GM18858 (cell line): ENCODE measurements around the gene ARHGEF7.

ENCODE experiments used
- ATAC-seq: cut with Tn5 transposase; IDR thresholded peaks from one replicate; pipeline ENCODE4 v1.9.1; 2021; ENCODE audit not compliant: unreplicated experiment

The ARHGEF7 gene

DNA sequence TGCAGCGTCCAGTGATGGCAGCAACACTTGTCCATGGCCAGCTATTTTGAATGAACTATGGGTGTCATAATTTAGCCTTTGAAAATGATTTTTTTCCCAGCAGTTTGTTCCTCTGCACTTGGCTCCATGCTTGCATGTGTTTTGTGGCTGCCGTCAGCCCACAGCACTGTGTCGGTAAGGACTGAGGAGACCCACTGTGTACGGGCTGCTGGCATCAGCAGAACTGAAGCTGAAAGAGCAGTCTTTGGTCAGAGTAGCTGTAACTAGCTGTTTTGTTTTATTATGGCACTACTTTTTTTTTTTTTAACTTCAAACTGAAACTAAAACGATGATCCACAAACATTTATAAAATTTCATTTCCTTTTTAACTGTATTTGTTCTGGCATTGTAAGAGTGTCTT is 155.0 kb downstream of the ARHGEF7 start:
- no peak for ATAC-seq

DNA sequence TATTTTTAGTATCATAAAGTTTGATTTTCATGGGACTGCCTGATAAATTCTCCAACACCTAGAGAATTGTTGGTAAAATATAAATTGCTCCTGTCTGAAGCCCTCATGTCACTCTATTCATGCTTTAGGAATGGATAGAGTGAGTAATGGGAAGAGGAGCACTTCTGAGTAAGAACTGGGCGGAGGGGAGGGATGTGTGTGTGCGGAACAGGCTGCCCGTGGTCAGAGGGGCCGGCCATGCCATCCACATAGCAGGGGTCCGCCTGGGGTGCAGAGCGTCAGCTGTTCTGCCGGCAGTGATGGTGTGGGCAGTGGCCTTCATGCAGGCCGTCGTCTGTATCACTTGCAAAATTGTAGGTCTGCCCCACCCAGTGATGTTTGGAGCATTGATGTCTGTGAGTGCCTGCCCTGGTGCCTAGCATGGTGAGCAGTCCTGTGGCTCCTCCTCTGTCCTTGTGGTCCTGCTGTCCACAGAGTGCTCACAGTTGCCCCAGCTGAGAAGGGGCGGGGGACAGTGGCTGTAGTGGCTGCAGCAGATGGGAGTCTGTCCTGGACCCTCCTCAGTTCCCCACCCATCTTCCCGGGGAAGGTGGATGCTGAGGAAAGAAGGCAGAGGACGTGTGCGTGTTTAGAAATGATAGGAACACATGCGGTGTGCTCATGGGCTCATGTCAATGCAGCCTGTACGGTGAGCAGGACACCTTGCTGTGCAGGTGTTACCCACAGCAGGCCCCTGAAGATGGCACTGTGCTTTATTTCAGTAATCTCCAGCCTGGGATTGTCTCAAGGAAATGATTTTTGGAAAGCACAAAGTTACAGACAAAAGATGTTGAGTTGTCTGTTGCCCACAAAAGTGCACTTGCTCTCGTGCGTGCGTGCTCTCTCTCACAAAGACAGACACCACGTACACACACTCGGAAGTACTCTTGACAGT is 155.9 kb downstream of the ARHGEF7 start:
- no peak for ATAC-seq

DNA sequence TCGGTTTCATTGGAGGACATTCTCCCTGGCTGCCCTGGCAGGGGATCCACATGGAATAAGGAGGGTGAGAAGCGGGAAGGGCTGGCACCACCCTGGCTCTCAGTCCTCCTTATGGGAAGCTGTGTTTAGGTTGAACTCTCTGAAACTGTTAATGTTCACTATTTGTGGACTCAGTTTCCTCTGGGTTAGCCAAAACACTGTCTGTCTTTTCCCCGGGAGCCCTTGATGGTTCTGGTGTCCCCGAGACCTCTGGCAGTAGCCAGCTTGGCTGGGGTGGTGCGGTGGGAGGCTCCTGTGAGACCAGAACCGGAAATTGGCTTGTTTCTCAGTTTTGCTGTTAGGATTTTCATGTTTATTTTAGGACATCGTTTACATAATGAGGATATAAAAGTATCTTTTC is 157.0 kb downstream of the ARHGEF7 start:
- ATAC-seq, result no peak

DNA sequence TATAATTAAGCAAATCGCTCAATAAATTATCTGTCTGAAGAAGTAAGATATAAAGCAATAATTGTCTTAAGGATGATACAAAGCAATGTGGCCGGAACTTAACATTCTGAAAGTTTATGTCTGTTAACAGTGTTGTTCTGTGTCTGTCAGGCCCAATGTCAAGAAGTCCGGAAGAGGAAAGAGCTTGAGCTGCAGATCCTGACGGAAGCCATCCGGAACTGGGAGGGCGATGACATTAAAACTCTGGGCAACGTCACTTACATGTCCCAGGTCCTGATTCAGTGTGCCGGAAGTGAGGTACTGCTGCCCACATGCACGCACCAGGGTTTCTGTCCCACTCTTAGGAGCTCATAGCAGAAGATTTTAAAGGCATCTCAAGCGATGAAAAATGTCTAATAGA is 160.3 kb downstream of the ARHGEF7 start:
- ATAC-seq, result no peak

DNA sequence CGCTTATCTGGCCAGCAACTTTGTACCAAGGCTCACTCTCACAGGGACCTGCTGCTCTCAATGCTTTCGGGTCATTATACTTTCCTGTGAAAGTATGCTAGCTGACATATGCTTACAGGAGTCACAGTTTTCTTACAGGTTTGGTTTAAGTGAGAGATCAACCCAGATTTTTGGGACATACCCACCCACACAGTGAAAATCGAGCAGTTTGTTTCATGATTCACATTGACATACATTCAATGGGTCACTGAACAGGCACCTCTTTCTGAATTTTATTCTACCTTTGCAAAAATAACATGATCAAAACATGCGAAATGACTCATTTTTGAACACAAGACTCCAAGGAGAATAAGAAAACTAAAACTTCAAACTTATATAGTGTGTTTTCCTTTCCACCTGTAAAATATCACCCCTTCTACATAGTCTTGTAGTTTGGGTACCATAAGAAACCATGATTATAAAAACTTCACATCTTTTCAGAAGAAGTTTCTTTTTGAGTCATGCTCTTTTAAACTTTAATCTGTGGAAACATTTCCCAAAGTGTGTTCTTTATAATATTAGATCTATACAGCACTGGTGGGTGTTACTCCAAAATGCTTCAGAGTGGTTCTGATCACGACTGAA is 161.0 kb downstream of the ARHGEF7 start:
- no peak for ATAC-seq

DNA sequence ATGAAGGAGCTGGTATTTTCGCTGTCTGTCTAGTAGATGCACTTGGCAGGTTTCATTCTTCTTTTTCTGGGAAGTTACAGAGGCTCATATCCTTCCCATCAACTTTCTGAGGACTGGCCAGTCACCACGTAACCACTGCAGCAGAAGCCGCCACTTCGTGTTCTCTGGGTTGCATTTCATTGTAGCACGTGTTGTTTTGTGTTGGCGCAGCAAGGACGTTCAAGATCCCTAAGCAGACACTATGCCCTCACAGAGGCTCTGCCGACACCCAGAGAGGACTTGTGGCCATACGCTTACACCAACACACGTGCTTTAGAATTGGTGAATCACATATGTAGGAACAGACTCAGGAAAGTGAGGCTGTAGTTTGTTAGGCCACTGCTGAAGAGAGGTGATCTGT is 163.1 kb downstream of the ARHGEF7 start:
- ATAC-seq, result no peak

DNA sequence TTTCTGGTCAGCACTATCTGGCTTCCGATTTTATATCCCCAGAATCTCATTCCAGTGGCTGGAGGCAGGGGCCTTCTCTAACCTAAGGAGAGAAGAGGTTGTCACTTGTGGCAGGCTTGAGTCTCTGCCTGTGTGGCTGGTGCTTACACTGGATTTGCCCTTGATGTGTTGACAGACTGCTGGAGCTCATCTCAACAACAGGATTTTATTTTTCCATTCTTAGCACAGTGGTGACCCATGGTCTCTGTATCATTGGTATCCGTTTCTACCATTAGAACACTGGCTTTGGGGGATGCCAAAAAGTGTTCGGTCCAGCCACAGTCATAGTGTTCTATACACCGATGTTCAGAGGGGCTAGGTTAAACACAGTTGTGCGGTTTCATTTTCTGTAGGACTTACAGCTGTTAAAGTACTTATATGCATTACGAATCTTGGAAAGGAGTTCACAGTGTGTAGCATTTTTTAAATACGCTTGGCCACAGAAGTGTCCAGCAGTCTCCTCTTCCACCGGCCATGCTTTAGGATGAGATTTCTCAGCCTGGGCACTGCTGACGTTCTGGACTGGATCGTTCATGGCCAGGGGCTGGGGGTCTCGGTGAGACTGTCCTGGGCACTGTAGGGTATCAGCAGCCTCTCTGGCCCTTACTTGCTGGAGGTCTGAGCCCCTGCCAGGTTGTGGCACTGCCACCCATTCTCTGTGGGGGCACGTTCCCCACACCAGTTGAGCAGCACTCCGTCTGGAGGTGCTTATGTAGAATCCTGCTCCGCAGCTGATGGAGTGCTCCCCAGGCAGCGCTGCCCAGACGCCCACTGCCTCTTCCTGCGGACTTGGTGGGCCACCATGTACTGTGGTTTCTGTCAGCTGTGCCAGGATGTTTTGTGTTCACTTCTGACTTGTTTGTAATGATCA is 163.9 kb downstream of the ARHGEF7 start:
- ATAC-seq, result no peak

DNA sequence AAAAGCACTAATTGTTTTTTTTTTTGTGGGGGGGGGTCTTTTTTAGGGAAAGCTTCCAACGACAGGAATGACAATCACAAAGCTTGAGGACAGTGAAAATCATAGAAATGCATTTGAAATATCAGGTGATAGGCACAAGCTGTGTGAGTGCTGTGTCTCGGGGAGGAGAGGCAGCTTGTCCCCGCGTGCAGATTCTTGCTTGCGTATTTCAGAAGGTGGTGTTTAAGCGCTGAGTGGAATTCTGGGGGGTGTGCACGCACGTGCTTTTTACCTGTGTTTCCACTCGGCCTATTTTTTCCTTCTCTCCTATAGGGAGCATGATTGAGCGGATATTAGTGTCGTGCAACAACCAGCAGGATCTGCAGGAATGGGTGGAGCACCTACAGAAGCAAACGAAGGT is 165.1 kb downstream of the ARHGEF7 start:
- no peak for ATAC-seq

DNA sequence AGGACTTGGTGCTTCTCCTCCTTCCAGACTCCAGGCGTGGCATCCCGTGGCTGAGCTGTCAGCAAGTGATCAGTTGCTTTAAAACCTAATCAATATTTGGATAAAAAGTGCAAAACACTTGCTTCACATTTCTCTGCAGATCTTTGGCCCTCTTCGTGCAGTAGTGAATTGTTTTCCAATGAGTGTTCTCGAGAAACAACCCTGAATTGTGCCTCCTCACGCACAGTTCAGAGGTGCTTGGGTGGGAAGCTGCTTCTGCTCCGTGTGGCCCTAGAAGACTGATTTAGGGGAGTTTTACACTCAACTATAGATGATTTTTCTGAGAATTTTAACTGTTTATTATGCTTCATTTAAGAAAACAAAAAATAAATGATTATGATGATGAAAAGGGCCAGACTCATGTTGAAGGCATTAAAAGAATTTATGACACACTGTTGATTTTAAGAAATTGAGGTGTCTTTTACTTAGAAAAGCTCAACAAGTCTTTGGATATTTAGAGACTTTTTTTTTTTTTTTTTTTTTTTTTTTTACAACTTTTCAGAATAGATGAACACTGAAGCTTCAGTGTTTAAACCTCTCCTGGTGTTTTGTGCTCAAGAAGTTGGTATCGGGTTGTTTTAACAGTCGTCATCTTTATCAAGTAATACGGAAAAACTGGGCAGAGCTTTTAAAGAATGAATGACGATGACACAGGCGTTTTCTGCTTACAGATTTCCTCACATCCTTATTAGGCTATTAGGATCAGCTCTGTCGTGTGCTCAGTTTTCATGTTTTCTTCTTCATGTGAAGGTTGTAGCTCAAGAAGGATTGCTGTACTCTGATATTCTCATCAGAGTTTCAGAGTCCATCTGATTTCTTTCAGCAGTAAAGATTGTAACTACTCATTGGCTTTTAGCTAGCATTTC is 165.8 kb downstream of the ARHGEF7 start:
- ATAC-seq, result no peak

DNA sequence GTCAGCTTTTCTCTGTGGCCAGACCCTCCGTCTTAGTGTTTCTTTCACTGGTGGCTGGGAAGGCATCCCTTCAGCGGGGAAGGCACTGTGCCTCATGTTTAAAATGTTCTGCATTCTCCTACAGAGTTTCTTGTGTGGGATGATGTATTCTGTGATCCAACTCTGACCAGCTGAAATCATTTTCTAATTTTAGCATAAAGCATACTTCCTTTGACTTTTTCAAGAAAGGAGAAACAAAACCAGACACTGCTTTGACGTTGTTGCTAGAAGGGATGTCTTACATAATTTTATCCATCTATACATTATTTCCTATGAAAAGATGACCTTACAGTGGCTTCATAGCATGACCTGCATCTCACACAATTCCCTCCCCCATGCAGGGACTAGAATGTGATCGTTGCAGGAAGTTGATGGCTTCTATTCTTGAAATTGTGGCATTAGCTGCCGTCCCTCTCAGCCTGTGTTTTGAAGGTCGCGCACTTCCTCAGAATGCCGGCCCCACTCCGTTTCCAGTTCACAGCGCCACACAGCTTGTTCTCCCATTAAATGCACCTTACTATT is 166.7 kb downstream of the ARHGEF7 start:
- no peak for ATAC-seq

DNA sequence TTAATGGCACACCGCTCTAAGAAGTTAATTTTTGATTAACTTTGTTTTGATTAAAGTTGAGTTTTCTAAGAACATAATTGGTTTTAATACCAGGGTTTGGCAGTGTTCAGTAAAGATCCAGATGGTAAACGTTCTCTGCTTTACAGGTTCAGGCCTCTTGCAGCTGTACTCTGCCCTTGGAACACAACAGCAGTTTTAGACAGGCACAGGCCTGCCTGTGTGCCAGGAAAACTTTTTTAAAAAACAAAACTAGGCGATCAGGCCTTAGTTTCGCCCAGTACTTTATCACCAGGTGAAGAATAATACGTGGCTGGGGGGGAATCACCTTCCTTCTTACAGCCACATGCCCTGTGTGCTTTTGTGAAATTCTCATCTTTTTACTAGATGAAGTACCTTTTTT is 167.3 kb downstream of the ARHGEF7 start:
- ATAC-seq, result no peak

DNA sequence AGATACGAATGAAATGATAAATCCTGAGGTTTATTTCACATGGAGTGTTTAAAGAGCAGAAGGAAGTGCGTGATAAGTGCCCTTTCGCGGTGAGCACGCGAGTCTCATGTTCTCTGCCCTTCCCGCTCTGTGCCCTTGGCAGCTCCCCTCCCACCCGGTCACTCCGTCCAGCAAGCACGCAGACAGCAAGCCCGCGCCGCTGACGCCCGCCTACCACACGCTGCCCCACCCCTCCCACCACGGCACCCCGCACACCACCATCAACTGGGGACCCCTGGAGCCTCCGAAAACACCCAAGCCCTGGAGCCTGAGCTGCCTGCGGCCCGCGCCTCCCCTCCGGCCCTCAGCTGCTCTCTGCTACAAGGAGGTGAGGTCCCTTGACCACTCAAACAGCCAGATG is 167.9 kb downstream of the ARHGEF7 start:
- no peak for ATAC-seq

DNA sequence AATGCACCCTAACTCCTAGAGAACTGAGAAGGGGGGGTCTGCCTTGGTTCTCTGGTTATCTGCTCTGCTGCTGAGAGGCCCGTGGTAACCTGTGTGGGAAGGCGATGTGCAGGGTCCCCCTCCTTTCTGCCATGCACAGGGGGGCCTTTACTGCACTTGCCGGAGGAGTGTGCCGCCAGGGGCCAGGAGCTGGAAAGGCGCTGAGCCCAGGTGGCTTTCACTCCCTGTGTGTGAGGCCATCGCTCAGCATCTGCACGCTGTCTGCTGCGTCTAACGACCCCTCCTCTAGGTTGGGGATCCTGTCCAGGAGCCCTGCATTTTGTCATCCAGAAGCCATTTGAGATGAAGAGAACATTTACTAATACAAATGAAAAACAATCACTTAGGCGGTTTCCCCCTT is 168.3 kb downstream of the ARHGEF7 start:
- ATAC-seq, result no peak

DNA sequence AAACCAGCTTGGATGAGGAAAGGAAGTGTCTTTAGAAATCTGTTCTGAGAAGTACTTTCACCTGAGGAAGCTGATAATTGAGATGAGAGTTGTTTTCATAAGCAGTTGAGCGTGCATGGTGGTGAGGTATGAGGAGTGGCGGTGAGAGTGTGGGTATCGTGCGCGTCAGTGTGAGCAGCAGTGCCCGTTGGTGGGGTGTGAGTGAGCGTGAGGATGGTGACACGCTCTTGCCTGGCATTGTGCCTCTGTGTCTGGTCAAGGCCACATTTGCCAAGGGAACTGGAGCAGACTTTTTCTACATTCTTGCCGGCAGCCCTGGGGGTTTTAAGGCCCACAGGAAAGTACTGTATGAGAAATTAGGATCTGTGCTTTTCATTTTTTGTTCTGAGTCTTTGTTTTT is 168.9 kb downstream of the ARHGEF7 start:
- ATAC-seq, result no peak

DNA sequence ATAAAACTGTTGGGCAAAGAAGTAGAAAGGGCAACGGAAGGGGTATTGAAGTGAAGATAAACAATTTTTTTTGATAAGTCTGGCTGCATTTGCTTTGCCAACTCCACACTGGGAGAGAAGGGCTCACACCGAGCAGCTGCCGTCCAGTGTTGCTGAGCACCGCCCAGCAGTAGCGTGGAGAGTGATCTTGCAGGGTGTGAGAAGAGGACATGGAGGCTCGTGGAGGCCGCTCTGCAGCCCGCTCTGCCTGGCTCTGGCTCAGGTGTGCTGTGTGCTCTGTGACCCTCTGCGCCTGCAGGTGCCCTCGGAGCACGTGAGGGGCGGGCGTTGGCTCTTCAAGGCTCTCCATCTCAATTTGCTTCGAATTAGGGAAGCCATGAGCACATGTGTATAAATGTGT is 169.5 kb downstream of the ARHGEF7 start:
- ATAC-seq, result no peak

DNA sequence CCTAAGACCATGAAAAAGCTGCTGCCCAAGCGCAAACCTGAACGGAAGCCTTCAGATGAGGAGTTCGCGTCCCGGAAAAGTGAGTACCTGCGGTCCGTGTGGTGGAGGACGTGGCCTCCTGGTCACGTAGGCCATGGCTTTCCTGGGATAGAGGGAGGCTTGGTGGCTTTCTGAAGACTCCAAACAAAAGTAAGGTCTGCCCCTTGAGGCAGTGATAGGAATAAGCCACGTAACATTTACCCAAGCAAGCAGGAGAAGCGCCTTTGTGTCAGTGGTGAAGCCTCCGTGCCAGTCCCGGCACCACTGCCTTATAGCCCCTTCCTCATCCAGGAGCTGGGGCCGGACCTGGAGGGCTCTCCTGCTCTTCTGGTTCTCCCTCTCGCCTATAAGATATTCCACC is 171.1 kb downstream of the ARHGEF7 start:
- no peak for ATAC-seq

DNA sequence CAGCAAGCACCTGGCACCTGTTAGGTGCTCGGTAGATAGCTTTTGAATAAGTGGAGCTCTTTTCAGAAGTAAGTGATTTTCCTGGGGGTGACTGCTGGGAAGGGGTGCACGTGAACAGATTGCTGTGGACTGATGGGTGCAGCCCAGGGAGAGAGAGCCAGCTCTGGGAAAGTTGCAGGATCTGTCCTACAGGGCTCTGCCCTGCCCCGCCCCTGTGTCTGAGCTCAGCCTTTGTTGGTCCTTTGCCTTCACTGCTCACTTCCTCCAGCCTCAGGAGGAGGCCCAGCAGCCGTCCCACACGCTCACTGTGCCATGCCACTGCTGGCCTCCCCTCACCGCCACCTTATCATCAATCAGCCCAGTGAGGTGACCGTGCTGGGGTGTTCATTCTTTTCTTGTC is 171.6 kb downstream of the ARHGEF7 start:
- ATAC-seq, result no peak

DNA sequence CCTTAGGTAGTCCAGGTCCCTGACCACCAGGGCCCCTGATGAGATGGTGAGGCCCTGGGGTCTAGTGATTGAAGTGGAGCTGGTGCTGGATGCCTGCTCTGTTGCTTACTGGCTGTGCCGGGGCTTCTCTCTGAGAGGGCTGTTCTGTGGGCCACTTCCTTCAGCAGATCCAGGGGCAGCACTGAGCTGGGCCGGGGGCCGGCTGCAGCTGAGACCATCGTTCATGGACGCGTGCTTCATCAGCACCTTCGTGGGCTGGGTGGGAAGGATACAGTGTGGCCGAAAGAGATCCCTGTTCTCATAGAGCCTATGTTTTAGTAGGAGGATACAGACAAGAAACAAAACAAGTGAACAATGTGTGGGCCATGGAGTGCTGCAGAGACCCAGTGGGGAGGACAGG is 172.1 kb downstream of the ARHGEF7 start:
- ATAC-seq, result no peak

DNA sequence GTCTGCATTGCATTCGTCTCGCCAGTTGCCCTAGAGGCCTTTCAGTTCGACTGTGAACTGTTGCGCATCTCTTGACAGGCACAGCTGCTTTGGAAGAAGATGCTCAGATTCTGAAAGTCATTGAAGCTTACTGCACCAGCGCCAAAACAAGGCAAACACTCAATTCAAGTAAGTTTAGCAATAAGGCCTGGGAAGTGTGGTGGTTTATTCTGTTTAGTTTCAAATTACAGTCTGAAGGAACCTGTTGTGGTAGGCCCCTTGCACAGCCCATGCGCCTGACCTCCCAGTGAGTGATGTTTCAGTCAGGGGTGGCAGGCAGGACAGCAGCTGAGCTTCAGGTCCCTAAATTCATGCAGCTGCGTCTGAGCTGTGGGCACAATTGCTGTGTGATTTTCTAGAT is 173.2 kb downstream of the ARHGEF7 start:
- no peak for ATAC-seq

DNA sequence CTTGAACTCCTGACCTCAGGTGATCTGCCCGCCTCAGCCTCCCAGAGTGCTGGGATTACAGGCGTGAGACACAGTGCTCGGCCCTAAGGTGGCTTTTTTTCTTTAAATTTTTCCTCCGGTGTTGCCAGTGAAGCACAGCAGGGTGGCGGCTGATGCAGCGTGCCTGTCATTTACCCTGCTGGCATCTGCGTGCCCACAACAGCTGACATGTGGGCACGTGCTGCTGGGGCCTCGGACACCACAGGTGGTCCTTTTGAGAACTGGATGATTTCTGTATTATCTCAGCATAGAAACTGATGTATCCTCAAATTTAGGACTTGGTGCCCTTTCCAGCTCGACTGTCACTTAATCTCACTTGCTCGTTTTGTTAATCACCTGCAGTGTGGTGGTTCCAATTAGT is 174.1 kb downstream of the ARHGEF7 start:
- ATAC-seq, result no peak
